Measurements from ENCODE around the gene DIPK1C.

DNA sequence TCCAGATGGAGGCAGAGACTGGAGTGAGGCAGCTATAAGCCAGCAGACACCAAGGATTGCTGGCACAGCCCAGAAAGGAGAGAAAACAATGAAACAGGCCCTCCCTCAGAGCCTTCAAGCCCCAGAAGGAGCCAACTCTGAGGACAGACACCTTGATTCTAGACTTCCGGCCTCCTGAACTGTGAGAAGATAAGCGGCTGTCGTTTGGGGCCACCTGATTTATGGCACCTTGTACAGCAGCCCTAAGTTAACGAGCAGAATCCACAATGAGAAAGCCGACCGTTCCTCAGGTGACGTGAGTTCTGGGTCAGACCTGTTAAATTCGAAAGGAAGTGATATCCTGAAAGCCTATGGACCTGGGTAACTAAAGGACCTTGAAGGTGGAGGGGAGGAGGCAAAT lies 31.8 kb upstream of the DIPK1C start:
- TF ChIP-seq, protein P1, sequence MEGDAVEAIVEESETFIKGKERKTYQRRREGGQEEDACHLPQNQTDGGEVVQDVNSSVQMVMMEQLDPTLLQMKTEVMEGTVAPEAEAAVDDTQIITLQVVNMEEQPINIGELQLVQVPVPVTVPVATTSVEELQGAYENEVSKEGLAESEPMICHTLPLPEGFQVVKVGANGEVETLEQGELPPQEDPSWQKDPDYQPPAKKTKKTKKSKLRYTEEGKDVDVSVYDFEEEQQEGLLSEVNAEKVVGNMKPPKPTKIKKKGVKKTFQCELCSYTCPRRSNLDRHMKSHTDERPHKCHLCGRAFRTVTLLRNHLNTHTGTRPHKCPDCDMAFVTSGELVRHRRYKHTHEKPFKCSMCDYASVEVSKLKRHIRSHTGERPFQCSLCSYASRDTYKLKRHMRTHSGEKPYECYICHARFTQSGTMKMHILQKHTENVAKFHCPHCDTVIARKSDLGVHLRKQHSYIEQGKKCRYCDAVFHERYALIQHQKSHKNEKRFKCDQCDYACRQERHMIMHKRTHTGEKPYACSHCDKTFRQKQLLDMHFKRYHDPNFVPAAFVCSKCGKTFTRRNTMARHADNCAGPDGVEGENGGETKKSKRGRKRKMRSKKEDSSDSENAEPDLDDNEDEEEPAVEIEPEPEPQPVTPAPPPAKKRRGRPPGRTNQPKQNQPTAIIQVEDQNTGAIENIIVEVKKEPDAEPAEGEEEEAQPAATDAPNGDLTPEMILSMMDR (IDR thresholded peaks at IDR 0.05 in 2 of 3, conservative IDR thresholded peaks at IDR 0.05 in 1 of 3; ENCODE audit: insufficient read depth in 2 of 3, low read depth in 1 of 3, low read length in 3 of 3), result no peak
- no peak for TF ChIP-seq ZNF140 (CRISPR knock-in tag; IDR thresholded peaks at IDR 0.05)
- TF ChIP-seq GTF2F1 (IDR thresholded peaks at IDR 0.05; ENCODE audit: low read depth, low read length), result no peak
- TF ChIP-seq, protein P2, sequence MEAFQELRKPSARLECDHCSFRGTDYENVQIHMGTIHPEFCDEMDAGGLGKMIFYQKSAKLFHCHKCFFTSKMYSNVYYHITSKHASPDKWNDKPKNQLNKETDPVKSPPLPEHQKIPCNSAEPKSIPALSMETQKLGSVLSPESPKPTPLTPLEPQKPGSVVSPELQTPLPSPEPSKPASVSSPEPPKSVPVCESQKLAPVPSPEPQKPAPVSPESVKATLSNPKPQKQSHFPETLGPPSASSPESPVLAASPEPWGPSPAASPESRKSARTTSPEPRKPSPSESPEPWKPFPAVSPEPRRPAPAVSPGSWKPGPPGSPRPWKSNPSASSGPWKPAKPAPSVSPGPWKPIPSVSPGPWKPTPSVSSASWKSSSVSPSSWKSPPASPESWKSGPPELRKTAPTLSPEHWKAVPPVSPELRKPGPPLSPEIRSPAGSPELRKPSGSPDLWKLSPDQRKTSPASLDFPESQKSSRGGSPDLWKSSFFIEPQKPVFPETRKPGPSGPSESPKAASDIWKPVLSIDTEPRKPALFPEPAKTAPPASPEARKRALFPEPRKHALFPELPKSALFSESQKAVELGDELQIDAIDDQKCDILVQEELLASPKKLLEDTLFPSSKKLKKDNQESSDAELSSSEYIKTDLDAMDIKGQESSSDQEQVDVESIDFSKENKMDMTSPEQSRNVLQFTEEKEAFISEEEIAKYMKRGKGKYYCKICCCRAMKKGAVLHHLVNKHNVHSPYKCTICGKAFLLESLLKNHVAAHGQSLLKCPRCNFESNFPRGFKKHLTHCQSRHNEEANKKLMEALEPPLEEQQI (IDR thresholded peaks at IDR 0.05), result no peak
- TF ChIP-seq, protein P3, sequence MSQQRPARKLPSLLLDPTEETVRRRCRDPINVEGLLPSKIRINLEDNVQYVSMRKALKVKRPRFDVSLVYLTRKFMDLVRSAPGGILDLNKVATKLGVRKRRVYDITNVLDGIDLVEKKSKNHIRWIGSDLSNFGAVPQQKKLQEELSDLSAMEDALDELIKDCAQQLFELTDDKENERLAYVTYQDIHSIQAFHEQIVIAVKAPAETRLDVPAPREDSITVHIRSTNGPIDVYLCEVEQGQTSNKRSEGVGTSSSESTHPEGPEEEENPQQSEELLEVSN (IDR thresholded peaks at IDR 0.05; ENCODE audit: borderline replicate concordance in 1 of 2, extremely low read depth in 1 of 2, insufficient read depth in 1 of 2, insufficient read length in 1 of 2, low read depth in 1 of 2, low read length in 1 of 2, poor library complexity in 1 of 2, severe bottlenecking in 1 of 2), result no peak
- no peak for TF ChIP-seq POLR2A (conservative IDR thresholded peaks at IDR 0.05)
- TF ChIP-seq ETV6 (IDR thresholded peaks at IDR 0.05; ENCODE audit: borderline replicate concordance in 1 of 2, low read depth in 2 of 2, low read length in 1 of 2), result no peak
- no peak for TF ChIP-seq ETV6 (CRISPR knock-in tag; IDR thresholded peaks at IDR 0.05; ENCODE audit: borderline replicate concordance)
- TF ChIP-seq RBM34 (IDR thresholded peaks at IDR 0.05; ENCODE audit: borderline replicate concordance, insufficient read depth, low read length), result no peak
